Measurements from ENCODE around the gene DUSP11.
"Not testable (repeated sequence)": the region's sequence is repeated elsewhere in the genome, so short reads cannot be mapped to it uniquely, and the experiment has no call there.

DUSP11 gene

DNA sequence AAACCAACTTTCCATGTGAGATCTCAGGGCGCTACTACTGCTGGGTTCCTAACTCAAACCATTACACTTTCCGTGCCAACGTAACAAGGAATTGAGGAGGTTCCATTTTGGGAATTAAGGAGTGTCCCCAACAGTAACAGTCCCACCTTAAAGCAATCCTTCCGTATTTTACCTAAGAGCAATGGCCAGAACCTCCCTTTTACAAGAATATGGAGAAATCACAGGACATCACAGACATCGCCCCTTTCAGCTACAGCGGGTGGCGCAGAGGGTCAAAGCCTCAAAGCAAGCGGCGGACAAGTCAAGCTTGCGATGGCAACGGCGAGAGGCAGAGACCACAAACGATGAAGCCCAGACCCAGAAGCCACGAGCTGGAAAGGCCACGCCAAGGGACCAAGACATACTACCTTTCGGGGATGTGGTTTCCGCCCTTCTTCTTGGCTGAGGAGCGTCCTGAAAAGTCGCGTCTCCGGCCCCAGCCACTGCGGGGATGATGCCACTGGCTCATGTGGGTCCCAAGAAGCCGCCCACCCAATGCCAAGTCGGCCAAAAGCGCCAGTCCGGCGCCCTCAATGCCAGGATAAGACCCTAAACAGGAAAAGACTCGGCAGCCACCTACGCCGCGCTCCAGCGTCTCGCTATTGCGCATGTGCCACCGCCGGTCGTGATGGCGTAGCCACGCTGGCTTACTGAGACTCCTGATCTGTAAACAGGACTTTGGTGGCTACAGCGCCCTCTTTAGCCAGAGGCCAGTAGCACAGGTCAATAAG, at the start of gene DUSP11:
Gene DUSP11, minus strand, starts transcription at position 637 of the 770 bp plus-strand sequence. Its CDS starts 129 bp downstream, at position 508.
- peak; percentile 94 for DNase-seq

DNA sequence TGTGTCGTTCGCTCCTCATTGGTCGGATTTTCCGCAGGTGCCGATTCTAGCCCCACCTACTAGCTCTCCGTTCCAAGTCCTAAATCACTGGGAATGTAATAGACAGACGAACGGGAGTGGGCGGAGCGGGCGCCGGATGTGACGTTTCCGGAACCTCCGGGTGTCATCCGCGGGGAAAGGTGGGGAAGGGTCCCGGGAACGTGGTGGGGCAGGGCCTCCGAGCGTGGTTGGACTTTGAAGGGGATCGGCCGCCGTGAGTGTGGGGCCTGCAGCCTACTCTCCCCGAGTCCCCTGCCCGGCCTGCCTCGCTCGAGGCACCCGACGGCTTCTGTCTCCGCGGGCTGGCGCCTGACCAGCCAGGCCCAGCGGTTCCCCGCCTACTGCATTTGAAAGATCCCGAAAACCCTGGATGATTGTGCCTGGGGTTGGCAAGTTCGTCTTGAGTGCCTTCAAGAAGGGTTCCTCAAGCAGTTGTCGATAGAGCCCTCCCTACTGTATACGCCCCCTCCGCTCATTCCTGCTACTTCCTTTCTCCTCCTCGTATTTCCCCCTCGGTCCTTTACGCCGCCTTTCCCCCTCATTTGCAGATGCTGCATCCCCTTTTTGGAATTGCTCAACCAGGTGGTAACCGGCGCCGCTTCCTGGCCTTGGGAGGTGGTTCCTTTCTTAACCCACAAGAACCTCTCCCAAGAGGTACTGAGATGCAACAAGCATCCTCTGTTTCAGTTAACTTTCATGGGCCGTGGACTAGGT, 49.1 kb upstream of the DUSP11 start, which contains the start of gene STAMBP:
Gene STAMBP, plus strand, starts transcription at position 144 of the 753 bp plus-strand sequence. CDS start 1,896 bp downstream, outside the sequence.
- DNase-seq = peak; percentile 98

DNA sequence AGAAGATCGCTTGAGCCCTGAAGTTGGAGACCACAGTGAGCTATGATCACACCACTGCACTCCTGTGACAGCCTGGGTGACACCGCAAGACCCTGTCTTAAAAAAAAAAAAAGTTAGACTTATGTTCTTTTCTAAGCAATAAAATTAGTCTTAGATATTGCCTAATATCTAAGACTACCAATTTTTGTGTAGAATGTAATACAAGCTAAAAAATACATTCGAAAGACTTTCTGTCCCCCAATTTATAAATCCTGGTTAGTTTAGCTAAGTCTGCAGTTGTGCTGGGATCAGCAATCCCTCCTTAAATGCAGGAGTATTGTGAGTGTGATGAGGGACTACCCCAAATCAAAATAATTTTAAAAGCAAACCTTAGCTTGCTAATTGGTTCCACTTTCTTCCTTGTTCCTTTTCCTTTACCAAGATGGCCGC, 48.5 kb upstream of the DUSP11 start:
- no peak for DNase-seq

DNA sequence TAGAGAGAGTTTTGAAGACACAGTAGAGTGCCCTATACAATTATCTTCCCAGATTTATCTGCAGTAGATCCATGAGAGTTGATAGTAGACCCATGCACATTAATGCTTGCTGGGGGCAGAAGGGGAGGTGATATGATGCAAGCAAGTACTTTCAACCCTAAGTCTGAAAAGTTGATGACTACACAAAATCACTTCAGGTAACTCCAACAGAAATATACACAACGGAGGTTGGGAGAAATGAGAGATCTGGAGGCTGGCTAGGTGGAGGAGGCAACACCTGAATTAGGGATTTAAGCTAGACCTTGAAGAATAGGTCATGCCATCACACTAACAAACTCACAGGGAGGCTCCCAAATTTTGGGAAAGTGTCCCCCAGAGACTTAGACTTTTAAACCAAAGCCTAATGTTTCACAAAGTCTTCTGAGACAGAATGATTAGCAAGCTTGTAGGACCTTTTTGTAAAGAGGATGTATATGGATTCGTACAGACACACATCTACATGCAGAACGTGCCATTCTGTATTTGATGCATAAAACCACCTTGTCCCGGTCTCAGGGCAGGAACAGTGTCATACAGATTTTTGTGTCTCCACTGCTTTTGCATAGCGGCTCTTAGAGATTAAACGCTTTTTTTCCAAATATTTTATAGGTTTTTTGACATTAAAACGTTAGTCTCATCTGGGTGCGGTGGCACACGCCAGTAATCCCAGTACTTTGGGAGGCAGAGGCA, 47.9 kb upstream of the DUSP11 start:
- no peak for DNase-seq

DNA sequence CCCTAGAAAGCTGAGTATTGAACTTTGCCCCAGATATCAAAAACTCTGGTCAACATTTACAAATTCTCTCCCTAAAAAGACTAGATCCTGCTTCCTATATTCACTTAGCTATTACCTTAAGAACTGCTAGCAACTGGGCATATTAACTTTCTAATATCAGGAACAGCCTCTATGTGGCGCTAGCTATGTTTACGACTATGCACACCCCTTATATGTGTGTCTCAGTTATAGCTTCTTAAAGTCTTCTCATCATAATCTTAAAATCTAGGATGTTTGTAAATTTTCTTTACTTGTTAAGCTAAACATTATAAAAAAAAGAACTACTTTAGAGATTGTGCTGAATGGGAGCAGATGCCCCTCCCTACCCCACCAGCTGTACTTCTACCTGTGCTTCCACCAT, 47.1 kb upstream of the DUSP11 start:
- DNase-seq = no peak

DNA sequence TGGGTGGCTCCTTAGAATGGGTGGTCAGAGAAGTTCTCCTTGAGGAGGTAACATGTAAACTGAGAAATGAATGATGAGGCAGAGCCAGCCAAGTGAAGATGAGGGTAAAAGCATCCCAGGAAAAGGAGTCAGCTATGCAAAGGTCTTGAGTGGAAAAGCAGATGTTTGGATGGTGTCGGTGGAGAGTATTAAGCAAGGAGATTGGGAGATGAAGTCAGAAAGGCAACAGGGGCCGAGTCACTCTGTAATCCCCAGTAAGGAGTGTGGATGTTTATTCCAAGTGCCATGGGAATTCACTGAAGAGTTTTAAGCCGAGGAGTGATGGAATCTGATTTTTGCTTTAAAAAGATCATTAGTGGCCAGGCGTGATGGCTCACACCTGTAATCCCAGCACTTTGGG, 45.5 kb upstream of the DUSP11 start:
- no peak for DNase-seq

DNA sequence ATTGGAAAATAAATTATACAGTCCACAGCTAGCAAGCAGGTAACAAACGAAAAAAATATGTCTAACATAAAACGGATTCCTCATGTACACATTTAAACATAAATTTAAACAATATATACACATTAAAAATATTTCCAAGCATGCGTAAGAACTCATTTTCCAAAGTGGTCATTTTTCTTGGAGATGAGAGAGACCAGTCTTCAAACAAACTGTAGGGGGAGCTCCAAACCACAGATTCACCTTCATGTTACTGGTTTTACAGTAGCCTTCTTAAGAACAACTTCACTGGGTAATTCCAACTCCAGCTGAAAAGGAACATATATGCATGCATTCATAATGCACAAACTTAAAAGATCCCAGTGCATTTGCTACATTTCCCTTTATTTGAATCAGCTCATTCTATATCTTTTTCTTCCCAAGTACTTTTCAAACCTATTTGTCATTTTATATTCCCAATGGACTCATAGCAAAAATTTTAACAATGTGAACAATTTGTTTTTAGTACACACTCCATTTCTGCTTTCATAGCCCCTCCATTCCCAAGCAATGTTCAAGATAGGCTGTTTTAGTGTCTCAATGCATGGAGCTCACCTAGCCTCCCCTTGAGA, 44.1 kb upstream of the DUSP11 start:
- DNase-seq = peak; percentile 74

DNA sequence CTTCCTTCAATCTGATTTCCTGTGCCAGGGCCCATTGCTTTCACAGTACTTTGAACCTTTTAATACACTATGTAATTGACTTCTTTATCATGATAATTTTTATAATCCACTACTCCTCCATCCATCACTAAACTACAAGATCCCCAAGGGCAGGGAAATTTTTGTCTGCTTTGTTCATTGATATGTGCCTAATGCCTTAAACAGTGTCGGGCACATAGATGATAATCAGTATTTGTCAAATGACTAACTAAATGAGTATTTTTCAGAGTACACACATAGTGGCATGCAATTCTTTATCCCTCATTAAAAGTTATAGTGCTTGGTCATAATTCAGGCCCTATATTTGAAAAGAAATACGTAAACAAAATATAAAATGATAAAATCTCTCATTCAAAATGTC, 43.5 kb upstream of the DUSP11 start:
- DNase-seq = no peak

DNA sequence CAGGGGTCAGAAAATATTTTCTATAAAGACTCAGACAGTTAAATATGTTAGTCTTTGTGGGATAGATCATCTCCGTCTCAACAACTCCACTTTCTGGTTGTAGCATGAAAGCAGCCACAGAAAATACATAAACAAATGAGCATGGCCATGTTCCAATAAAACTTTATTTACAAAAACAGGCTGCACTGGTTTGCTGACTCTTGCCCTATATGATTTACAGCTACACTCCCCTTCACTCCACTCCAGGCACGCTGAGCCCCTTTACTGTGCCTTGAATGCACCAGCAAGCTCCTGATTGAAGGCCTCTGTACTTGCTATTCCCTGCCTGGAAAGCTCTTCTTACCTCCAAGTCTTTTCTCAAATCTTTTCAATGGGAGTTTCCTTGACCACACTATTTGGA, 43.1 kb upstream of the DUSP11 start:
- no peak for DNase-seq

DNA sequence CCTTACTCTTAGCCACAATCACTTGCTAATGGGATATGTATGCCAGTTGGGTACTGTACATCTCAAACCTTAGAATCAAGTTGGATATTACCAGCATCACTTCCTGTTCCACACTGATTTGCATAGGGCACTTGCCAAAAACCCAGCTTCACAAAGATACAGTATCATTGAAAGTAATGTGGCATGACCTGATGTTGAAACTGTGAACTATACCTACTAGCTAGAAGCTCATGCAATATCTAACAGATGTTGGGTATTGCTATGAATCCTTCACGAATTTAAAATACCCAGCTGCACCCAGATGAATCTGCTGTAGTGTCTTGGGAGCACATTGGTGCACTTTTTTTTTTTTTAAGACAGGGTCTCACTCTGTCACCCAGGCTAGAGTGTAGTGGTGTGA, 42.4 kb upstream of the DUSP11 start:
- no peak for DNase-seq

DNA sequence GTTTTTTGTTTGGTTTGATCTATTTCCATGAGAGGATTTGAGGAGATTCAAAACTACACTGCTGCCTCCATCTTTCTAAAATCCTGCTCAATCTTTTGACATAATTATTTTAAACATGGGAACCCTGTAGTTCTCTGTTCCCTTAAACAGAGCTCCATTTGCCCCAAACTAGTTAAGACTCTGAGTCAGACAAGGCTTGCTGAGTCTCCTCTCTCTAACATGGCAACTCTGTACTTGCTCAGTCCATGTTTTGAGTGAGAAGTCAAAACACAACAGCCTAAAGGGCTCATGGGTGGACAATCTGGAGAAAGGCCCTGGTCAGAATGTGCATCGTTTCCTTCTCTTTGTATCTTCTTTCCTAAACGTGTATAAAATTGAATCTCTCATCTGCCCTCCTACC, 41.8 kb upstream of the DUSP11 start:
- DNase-seq = no peak

DNA sequence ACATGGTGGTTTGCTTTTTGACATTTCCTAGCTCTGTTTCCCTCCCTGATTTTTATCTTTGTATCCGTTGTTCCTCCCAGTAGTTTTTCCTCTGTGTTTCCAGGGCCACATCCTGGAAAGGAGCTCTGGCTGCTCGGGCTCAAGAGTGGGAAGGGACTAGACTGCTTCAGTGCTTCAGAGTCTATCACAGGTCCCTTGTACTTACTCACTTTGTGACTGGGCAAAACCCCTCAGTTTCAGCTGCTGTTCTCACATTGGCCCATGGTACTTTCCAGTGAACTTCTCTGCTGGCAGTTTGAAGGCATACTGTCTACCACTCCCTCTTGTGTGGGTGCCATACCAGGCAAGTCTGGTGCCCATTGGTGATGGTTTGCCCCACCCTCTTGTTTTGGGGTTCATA, 41.3 kb upstream of the DUSP11 start:
- no peak for DNase-seq

DNA sequence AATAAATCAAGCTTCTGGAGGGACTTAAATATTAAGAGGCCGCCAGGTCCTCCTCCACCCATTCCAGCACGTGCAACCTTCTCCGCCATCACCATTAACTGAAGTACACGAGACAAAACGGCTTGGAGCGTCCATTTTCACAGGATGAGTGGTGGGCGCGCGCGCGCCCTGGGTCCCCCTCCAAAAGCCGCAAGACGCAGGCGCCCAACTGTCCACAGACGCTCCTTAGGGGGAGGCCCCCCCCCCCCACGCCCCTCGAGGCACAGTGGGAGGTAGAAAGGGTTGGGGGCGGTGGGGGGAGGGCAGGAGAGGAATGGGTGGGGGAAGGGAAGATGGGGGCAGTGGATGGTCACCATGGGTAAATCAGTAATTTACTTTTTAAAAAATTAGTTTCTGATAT, 38.4 kb upstream of the DUSP11 start:
- DNase-seq = no peak

DNA sequence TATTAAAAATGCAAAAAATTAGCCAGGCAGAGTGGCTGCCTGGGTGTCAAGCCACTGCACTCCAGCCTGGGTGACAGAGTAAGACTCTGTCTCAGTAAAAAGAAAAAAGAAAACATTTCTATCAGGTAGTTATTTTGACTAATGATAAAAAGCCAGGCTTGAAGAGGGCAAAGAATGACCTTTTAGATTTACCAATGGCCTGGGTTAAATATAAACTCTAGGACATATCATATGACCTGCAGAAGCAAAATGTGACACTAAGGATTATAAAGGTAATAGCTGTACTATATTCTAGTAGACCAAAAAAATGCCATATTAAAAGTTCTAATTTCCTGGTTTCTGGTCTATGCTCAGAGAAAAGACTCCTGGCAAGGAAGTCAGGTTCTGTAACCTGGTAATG, 32.7 kb upstream of the DUSP11 start:
- no peak for DNase-seq

DNA sequence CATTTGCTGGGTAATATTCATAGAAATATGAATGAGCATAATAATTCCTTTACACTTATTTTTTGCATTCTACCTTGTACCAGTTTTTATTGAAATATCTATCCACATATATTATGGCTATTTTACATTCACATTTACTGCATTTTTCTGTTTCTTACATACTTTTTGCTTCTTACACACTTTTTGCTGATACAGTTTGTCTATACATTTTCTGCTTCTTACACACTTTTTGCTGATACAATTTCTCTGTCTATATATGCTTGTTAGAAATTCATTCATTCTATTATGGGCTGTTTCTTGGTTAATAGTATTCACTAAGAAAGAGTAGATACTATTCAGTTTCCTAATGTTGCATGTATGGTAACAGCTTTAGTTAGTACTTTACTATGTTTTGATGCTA, 32.0 kb upstream of the DUSP11 start:
- DNase-seq = no peak

DNA sequence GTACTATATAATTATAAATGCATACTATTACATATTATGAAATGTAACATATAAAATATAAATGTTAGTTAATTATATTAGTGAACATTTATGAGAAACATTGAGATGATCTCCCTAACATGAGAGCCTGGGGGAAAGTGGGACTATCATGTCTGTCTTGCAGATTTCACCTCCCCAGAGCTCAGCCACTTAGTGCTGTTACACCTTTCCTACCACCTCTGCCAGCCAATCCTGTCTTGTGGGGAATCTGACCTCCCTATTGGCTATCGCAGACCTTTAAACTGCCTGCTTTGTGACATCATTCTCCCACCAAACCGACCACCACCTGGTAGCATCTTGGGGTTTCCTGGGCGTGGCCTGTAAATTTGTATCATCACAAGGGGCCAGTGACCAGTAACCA, 4.0 kb upstream of the DUSP11 start, which contains the start of gene C2orf78:
Gene C2orf78, plus strand, starts transcription at position 301 of the 400 bp plus-strand sequence. CDS start 127 bp downstream, outside the sequence.
- not testable (repeated sequence) for DNase-seq

DNA sequence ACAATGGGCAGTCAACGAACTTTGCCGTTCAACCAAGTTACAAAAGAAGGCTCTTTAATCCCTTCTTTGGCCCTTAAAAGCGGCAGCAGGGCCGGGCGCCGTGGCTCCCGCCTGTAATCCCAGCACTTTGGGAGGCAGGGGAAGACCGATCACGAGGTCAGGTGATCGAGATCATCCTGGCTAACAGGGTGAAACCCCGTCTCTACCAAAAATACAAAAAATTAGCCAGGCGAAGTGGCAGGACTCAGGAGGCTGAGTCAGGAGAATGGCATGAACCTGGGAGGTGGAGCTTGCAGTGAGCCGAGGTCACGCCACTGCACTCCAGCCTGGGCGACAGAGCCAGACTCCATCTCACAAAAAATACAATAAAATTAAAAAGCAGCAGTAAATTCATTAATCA, 3.5 kb upstream of the DUSP11 start:
- not testable (repeated sequence) for DNase-seq

DNA sequence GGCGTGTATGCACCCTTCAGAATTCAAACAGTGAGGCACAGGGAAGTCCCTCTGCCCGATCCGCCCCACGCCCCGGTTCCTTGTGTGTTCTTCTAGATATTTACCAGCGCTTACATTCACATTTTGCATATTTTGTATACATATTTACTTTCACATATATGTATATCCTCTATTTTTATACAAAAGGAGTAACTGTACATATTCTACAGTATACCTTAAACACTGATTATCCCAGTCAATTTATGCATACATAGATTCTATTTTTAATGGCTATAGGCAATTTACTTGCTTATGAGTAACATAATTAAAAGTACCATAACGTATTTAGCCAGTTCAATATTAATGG, 307 bp upstream of the DUSP11 start:
- DNase-seq = no peak

DNA sequence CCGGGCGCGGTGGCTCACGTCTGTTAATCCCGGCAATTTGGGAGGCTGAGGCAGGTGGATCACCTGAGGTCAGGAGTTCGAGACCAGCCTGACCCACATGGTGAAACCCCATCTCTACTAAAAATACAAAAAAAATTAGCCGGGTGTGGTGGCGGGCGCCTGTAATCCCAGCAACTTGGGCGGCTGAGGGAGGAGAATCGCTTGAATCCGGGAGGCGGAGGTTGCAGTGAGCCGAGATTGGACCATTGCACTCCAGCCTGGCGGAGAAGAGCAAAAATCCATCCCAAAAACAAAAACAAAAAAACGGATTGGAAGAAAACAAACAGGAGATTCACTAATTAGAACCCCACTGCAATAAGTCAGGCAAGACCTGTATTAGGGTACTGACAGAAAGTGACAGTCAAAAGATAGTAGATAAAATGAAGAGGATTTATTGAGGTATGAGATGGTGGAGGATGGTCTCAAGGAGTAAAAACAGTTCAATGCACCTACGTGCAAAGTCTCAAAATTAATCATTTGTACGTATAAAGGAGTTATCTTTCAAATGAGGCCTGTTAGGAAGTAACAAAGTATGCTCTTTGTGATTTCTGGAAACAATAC, 936 bp downstream of the DUSP11 start:
- not testable (repeated sequence) for DNase-seq

DNA sequence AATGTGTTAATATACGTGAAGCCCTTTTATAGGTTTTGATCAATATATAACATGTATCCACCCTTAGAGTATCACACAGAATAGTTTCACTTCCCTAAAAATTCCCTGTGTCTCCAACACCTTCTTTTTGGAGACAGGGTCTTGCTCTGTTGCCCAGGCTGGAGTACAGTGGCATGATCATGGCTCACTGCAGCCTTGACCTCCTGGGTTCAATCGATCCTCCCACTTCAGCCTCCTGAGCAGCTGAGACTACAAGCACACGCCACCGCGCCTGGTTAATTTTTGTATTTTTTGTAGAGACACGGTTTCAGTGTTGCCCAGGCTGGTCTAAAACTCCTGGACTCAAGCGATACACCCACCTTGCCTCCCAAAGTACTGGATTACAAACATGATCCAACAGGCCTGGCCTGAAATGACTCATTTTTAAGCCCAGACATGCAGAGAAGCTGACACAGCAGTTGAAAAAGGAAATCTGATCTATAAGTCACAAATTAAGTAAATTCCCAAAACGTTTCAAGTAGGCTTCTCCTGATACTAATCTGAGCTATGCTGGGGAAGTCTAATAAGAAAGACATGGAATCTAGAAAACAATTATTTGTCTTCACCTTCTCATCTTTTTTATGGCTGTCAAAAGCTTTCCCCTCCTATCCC, 2.9 kb downstream of the DUSP11 start:
- no peak for DNase-seq

DNA sequence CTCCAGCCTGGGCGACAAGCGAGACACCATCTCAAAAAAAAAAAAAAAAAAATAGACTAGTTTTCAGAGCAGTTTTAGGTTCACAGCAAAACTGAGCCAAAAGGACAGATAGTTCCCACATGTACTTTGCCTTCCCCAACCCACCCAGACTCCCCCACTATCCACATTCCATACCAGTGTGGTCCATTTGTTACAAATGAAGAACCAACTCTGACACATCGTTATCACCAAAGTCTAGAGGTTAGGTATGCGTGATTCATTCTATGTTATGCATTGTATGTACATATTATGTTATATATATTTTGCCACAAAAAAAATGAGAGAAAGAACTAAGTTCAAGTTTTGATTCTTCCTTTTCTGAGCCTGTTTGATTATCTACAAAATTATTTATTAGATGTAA, 3.5 kb downstream of the DUSP11 start:
- no peak for DNase-seq

DNA sequence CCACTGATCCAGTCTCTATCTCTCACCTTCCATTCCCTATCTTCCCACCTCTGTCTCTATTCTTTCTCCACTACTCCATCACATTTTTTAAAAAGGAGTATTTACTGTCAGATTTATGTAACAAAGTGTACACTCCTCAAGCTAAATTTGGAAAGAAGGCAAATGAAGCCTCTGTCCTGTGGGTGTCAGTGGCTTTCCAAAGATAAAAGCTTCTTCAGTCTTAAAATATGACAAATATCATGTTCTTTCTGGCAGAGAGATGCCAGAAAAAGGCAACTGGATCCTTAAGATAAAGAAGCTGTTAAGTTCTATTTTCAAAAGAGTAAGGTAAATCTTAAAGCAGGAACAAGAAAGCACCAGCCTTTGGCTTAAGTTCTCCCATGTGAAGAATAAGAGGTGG, 7.1 kb downstream of the DUSP11 start:
- DNase-seq = no peak
